ENCODE measurements around the gene XPO5. TPM values are rescaled to one million over a fixed set of nuclear protein-coding genes. Genes with fewer than 3 reads are reported as not detected.
"Not testable (repeated sequence)": the region's sequence is repeated elsewhere in the genome, so short reads cannot be mapped to it uniquely, and the experiment has no call there.

XPO5 gene
- total and polyA plus RNA-seq, 10 donors = 7.1 to 33.1 (median 23.3) TPM

GRCh38 chr6:43547222-43547621 lies 28.6 kb downstream of the XPO5 start:
- Histone ChIP-seq H3K36me3 (peaks cover 0 to 100% (median 84%) of the 10 kb centered on the region in 6 donors), H3K4me3 (no peak overlapping the region), H3K27ac (no peak overlapping the region), H3K27me3 (replicated peaks in 1 of 7) (no peaks in the 10 kb centered on the region), H3K4me1 (no peaks in the 10 kb centered on the region), H3K9me3 (no peaks in the 10 kb centered on the region)
- 74 to 90% (median 85%) methylated on average over 3 of the region's 3 CpGs for WGBS, 5 donors
- intact Hi-C loops (cut with DNase I; ENCODE audit: low total_unique reads) = no loop called here
- TF ChIP-seq POLR2AphosphoS5 (IDR thresholded peaks at IDR 0.05) (no peak), POLR2A (IDR thresholded peaks at IDR 0.05) (no peak)
- TF ChIP-seq, protein P1, sequence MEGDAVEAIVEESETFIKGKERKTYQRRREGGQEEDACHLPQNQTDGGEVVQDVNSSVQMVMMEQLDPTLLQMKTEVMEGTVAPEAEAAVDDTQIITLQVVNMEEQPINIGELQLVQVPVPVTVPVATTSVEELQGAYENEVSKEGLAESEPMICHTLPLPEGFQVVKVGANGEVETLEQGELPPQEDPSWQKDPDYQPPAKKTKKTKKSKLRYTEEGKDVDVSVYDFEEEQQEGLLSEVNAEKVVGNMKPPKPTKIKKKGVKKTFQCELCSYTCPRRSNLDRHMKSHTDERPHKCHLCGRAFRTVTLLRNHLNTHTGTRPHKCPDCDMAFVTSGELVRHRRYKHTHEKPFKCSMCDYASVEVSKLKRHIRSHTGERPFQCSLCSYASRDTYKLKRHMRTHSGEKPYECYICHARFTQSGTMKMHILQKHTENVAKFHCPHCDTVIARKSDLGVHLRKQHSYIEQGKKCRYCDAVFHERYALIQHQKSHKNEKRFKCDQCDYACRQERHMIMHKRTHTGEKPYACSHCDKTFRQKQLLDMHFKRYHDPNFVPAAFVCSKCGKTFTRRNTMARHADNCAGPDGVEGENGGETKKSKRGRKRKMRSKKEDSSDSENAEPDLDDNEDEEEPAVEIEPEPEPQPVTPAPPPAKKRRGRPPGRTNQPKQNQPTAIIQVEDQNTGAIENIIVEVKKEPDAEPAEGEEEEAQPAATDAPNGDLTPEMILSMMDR (IDR thresholded peaks at IDR 0.05 in 8 of 11, conservative IDR thresholded peaks at IDR 0.05 in 3 of 11) = no peak
- no peak for DNase-seq

DNA sequence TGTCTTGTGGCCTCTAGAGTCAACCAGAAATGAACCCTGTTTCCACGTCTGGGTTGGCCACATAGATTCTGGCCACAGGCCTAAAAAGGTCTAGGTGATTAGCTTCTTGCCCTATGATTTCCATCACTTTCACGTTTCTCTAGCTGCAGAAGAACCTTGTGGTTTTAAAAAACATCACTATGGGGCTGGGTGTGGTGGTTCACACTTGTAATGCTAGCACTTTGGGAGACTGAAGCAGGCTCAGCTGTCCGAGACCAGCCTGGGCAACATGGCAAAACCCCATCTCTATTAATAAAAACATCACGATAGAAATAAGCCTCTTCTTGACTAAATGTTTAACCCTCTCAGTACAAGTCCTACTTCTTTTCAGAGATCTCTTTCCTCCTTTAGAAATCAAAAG lies 31.4 kb downstream of the XPO5 start:
- TF ChIP-seq POLR2A (IDR thresholded peaks at IDR 0.05) (no peak), POLR2AphosphoS5 (IDR thresholded peaks at IDR 0.05) (no peak)
- TF ChIP-seq, protein P1 (IDR thresholded peaks at IDR 0.05 in 8 of 11, conservative IDR thresholded peaks at IDR 0.05 in 3 of 11) = no peak
- H3K27me3 ChIP-seq (replicated peaks in 1 of 7) = no peaks in the 10 kb centered on the region
- intact Hi-C loops (cut with DNase I; ENCODE audit: low total_unique reads) = no loop called here
- WGBS, 5 donors = 71 to 77% (median 75%) methylated on average over 4 of the region's 4 CpGs
- no peaks in the 10 kb centered on the region for H3K9me3 ChIP-seq
- no peaks in the 10 kb centered on the region for H3K4me1 ChIP-seq
- H3K4me3 ChIP-seq = no peak overlapping the region
- DNase-seq = no peak
- no peak overlapping the region for H3K27ac ChIP-seq
- H3K36me3 ChIP-seq = peaks cover 2 to 100% (median 85%) of the 10 kb centered on the region in 6 donors

GRCh38 chr6:43541774-43542471 lies 33.9 kb downstream of the XPO5 start:
- intact Hi-C loops (cut with DNase I; ENCODE audit: low total_unique reads) = no loop called here
- 86 to 91% (median 89%) methylated on average over 8 of the region's 8 CpGs for WGBS, 5 donors
- H3K9me3 ChIP-seq = no peaks in the 10 kb centered on the region
- no peak overlapping the region for H3K4me3 ChIP-seq
- no peak overlapping the region for H3K27ac ChIP-seq
- peaks cover 2 to 99% (median 83%) of the 10 kb centered on the region in 6 donors for H3K36me3 ChIP-seq
- H3K4me1 ChIP-seq = no peaks in the 10 kb centered on the region
- TF ChIP-seq POLR2AphosphoS5 (IDR thresholded peaks at IDR 0.05) = no peak
- no peak for TF ChIP-seq POLR2A (IDR thresholded peaks at IDR 0.05)
- TF ChIP-seq, protein P1 (IDR thresholded peaks at IDR 0.05 in 8 of 11, conservative IDR thresholded peaks at IDR 0.05 in 3 of 11) = no peak
- no peak for DNase-seq
- H3K27me3 ChIP-seq (replicated peaks in 1 of 7) = no peaks in the 10 kb centered on the region

- no peak overlapping the region for H3K27ac ChIP-seq
- TF ChIP-seq POLR2AphosphoS5 (IDR thresholded peaks at IDR 0.05) = no peak
- TF ChIP-seq POLR2A (IDR thresholded peaks at IDR 0.05) = no peak
- TF ChIP-seq, protein P1 (IDR thresholded peaks at IDR 0.05 in 8 of 11, conservative IDR thresholded peaks at IDR 0.05 in 3 of 11) = no peak
- H3K9me3 ChIP-seq = no peaks in the 10 kb centered on the region
- H3K36me3 ChIP-seq = peaks cover 2 to 99% (median 76%) of the 10 kb centered on the region in 6 donors
- H3K27me3 ChIP-seq (replicated peaks in 1 of 7) = no peaks in the 10 kb centered on the region
- H3K4me1 ChIP-seq = no peaks in the 10 kb centered on the region
- 96 to 100% (median 97%) methylated on average over 5 of the region's 5 CpGs for WGBS, 5 donors
- H3K4me3 ChIP-seq = no peak overlapping the region
- intact Hi-C loops (cut with DNase I; ENCODE audit: low total_unique reads) = no loop called here
- DNase-seq = no peak
These were observed 35.3 kb downstream of the XPO5 start for GRCh38 chr6:43540507-43540906.

DNA sequence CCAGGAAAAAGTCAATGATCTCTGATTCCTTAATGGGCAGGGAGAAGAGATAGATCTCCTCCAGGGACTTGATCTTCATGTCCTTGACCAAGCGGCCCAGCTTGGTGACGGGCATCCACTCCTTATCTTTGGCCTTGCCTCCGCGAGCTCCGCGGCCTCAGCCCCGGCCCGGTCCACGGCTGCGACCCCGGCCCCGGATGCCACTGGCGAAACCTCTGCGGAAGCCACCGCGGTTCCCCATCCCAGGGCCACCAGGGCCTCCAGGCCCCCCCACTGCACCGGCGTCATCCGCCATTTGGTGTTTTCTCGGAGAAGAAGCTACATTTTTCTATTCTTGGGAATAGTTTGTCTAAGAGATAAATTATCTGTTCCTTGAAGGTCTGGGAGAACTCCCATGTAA lies 36.4 kb downstream of the XPO5 start:
- WGBS, 5 donors = 95 to 97% (median 97%) methylated on average over 19 to 20 of the region's 20 CpGs
- intact Hi-C loops (cut with DNase I; ENCODE audit: low total_unique reads); H3K9me3 ChIP-seq; DNase-seq; H3K27me3 ChIP-seq (replicated peaks in 1 of 7); H3K27ac ChIP-seq; H3K4me3 ChIP-seq; H3K4me1 ChIP-seq: not testable (repeated sequence)
- H3K36me3 ChIP-seq = peaks cover 2 to 99% (median 66%) of the 10 kb centered on the region in 6 donors

DNA sequence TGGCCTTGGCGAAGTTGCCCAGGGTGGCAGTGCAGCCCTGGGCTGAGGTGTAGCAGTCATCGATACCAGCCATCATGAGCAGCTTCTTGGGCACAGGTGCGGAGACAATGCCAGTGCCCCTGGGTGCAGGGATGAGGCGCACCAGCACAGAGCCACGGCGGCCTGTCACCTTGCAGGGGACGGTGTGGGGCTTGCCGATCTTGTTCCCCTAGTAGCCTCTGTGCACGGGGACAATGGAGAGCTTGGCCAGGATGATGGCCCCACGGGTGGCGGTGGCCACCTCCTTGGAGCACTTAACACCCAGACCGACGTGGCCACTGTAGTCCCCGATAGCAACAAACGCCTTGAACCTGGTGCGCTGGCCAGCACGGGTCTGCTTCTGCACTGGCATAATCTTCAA lies 36.9 kb downstream of the XPO5 start:
- intact Hi-C loops (cut with DNase I; ENCODE audit: low total_unique reads); H3K4me3 ChIP-seq; DNase-seq; H3K27me3 ChIP-seq (replicated peaks in 1 of 7); H3K9me3 ChIP-seq; H3K27ac ChIP-seq; H3K4me1 ChIP-seq: not testable (repeated sequence)
- 92 to 98% (median 96%) methylated on average over 12 to 15 of the region's 17 CpGs for WGBS, 5 donors
- peaks cover 2 to 99% (median 65%) of the 10 kb centered on the region in 6 donors for H3K36me3 ChIP-seq
